ENCODE results near the gene LMF1. TPM values are rescaled to one million over a fixed set of nuclear protein-coding genes. Genes with fewer than 3 reads are reported as not detected.

LMF1 gene
- total RNA-seq, 1 donor = 29.4 TPM

DNA sequence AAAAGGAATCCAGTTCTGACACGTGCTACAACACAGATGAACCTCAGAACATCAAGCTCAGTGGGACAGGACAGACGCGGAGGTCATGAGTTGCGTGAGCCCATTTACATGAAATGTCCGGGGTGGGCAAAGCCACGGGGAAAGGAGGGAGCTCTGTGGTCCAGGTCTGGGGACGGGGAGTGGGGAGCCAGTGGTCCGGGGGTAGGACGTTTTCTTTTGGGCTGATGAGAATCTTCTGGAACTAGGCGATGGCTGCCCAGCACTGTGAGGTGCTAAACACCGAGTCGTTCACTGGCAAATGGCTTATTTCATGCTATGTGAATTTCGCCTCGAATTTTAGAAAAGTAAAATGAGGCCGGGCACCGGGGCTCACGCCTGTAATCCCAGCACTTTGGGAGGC is 2.6 kb upstream of the LMF1 start:
- no peak for DNase-seq (ENCODE audit: low read depth)
- TF ChIP-seq, protein P1, sequence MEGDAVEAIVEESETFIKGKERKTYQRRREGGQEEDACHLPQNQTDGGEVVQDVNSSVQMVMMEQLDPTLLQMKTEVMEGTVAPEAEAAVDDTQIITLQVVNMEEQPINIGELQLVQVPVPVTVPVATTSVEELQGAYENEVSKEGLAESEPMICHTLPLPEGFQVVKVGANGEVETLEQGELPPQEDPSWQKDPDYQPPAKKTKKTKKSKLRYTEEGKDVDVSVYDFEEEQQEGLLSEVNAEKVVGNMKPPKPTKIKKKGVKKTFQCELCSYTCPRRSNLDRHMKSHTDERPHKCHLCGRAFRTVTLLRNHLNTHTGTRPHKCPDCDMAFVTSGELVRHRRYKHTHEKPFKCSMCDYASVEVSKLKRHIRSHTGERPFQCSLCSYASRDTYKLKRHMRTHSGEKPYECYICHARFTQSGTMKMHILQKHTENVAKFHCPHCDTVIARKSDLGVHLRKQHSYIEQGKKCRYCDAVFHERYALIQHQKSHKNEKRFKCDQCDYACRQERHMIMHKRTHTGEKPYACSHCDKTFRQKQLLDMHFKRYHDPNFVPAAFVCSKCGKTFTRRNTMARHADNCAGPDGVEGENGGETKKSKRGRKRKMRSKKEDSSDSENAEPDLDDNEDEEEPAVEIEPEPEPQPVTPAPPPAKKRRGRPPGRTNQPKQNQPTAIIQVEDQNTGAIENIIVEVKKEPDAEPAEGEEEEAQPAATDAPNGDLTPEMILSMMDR (IDR thresholded peaks at IDR 0.05; ENCODE audit: insufficient read depth, low read length) = no peak

DNA sequence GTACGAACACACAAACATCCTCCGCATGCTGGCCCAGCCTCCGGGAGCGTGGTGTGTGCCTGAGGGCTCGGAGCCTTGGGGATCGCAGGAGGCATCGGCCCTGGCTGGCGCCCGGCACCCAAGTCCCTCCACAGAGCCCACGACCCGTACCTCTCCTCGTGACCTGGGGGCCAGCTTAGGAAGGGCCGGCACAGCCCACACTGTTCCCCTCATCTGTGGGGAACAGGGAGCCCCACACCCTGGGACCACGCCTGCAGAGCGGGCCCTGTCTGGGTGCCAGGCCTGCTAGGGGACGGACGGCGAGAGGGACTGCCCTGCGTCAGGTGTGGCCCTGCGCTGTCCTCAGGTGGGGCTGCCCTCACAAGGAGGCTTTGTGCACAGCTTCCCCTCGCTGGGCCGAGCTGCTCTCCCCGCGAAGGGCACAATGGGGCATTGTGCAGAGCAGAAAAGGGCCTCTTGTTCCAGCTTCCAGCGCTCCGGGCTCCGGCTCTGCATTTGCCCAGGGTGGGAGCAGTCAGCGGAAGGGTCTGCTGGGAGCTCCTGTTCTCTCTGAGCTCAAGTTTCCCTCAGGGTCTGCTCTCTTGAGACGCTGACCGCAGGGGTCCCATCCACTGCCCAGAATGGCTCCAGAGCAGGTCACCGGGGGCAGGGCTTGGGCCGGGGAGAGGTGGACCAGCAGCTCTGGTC is 1.7 kb upstream of the LMF1 start:
- H3K4me3 ChIP-seq (ENCODE audit: low read depth, low read length) = no peak overlapping the region
- DNase-seq (ENCODE audit: low read depth) = no peak
- TF ChIP-seq, protein P1 (IDR thresholded peaks at IDR 0.05; ENCODE audit: insufficient read depth, low read length) = no peak

More for the DNA sequence above, 2.6 kb upstream of the LMF1 start:
- H3K4me3 ChIP-seq (ENCODE audit: low read depth, low read length) = no peak overlapping the region

DNA sequence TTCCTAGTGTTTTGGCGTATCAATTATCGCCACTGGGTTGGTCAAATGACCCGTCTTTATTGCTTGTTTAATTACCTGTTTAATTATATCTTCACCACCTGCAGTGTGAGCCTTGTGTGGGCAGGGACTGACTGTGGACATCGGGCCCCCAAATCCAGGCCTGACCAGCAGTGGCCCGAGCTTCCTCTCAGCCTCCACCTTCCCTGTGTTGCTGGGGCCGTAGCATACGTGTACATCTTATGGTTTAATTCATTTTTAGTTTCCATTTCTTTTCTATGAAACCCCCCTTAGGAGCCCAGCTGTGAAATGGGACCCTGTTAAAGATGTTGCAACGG is 1.2 kb upstream of the LMF1 start:
- no peak for DNase-seq (ENCODE audit: low read depth)
- TF ChIP-seq, protein P1 (IDR thresholded peaks at IDR 0.05; ENCODE audit: insufficient read depth, low read length) = no peak
- H3K4me3 ChIP-seq (ENCODE audit: low read depth, low read length) = no peak overlapping the region

DNA sequence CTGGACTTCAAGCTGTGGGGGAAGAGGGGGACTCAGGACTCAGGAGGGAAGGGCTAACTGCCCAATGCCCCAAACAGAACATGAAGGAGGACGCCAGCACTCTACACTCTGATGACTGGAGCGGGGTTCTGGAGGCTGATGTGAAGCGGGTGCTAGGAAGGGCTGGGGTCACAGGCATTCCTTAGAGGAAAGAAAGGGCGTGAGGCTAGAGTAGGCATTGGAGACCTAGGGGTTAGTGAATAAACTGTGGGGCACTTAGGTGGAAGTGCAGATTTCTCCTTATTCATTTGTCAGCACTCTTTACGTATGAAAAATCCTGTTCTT is 760 bp upstream of the LMF1 start:
- H3K4me3 ChIP-seq (ENCODE audit: low read depth, low read length) = no peak overlapping the region
- TF ChIP-seq, protein P1 (IDR thresholded peaks at IDR 0.05; ENCODE audit: insufficient read depth, low read length) = no peak
- no peak for DNase-seq (ENCODE audit: low read depth)

DNA sequence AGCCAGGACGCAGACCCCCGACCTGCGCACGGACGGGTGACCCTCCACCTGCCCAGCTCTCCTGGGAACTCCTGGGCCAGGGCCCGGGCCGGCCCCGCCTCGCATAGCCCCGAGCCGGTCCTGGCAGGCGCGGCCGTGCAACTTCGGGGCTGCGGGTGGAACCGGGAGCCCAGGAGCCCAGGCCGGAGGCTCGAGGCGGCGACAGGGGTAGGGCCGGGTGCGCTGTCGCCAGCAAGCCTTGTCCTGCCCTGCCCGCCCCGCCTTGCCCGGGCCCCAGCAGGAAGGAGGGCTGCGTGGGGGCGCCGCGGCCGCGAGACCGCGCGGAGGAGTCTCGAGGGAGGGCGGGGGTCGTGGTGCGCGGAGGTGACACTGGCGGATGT is 408 bp downstream of the LMF1 start:
- TF ChIP-seq, protein P1 (IDR thresholded peaks at IDR 0.05; ENCODE audit: insufficient read depth, low read length) = no peak
- peak overlapping the region; percentile 79 for H3K4me3 ChIP-seq (ENCODE audit: low read depth, low read length)
- no peak for DNase-seq (ENCODE audit: low read depth)

DNA sequence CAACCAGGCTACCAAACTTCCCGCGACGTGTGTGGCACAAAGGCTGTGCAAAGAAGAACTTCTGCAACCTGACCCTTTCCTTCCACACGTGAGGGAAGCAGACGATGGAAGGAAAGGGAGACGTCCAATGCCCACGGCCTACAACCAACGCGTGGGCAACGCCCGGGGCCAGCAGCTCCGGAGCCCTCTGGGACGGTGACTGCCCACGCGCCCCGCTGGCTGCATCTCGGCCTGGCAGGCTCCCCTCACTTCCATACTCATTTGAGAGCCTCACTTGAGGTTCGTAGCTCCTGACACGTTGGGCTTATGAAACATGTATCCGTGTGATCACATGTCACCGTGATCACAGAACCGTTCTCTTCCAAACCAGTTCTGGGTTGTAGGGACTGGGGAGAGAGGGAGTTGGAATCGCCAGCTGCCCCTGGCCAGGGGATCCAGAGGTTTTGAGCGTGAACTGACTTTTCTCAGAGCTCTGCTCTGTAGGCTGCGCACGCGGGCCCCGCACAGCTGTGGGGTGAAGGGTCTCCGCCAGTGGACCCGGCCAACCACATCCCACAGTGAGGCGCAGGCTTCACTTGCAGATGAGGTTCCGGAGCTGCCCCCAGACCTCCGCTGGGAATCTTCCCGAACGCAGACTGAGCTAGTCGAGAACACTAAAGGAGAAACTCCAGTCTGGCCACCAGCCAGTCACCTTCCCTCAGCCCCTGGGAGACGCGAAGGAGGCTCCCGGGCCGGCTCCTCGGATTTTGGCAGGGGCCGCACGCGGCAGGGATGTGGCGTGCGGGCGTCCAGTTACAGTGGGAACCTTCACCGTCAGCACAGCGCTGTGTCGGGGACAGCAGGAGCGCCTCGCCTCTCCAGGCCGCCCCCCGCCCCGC is 1.0 kb downstream of the LMF1 start:
- TF ChIP-seq, protein P1 (IDR thresholded peaks at IDR 0.05; ENCODE audit: insufficient read depth, low read length) = no peak
- peak overlapping the region; percentile 79 for H3K4me3 ChIP-seq (ENCODE audit: low read depth, low read length)
- peak; percentile 24 for DNase-seq (ENCODE audit: low read depth)
